ENCODE measurements around the gene CLUH. TPM values are rescaled to one million over a fixed set of nuclear protein-coding genes. Genes with fewer than 3 reads are reported as not detected.
A peak's percentile ranks its signal among the peaks of the same experiment; 100 is the strongest.

The CLUH gene
- total and polyA plus RNA-seq, 2 donors = 20.1 to 51.3 TPM

DNA sequence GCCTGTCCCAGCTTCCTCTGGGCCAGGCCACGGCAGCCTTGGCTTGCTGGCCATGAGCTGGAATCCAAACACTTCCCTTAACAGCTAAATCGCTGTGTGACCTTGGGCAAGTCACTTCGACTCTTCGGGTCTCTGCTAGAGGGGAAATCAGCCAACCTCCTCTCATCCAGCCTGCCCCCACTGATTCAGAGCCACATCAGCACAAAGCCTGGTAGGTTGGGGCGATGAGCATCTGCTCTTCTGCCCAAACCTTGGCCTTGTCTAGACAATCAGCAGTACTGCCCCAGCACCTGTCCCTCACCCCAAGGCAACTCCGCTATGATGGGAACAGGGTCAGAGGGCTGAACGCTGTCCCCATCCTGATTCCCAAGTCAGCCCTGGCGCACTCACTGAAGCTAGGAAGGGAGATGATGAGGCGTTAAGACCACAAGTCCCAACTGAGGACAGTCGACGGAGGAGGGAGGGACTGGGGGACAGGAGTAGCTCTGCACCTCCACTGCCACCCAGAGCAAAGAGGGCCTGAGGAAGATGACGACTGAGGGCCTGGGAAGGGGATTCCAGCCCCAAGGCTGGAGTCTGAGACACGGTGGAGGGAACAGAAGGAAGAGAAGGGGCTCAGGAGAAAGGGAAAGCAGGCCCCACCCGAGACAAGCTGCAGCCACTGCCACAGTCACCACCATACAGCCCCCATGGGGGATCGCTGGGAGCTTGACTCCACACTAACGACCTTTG, 1.3 kb downstream of the CLUH start:
- no peak for DNase-seq (ENCODE audit: extremely low spot score)
- Histone ChIP-seq H3K4me1 (ENCODE audit: insufficient read depth) (no peaks in the 10 kb centered on the region), H3K27ac (ENCODE audit: low read depth) (peak overlapping the region; percentile 35), H3K36me3 (ENCODE audit: insufficient read depth) (no peaks in the 10 kb centered on the region), H3K4me3 (ENCODE audit: low read depth, low read length) (peak overlapping the region; percentile 96)
- WGBS = 54% methylated on average over 16 of the region's 16 CpGs

DNA sequence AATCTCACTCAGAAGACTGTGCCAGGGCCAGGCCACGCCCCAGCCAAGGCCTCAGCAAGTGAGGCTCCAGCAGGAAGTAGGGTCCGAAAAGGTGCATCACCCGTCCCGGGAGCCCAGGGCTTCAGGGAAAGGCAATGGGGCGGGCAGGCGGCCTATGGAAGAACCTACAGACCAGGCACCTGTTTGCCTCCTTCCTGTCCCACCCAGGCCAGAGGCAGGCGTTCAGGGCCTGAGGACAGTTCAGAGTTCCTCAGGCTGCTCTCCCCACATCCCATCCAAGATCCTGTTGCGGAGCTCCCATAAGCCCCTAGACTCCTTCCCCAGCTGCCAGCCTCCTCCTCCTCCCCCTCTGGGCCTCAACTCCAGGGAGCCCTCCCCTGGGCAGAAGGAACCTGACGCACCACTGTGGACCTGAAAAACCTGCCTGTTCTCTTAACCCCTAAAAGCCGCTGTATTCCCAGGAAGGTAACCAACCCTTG, 2.3 kb downstream of the CLUH start:
- Histone ChIP-seq H3K4me3 (ENCODE audit: low read depth, low read length) (no peak overlapping the region), H3K27ac (ENCODE audit: low read depth) (peak overlapping the region; percentile 35), H3K4me1 (ENCODE audit: insufficient read depth) (no peaks in the 10 kb centered on the region), H3K36me3 (ENCODE audit: insufficient read depth) (peaks cover 1% of the 10 kb centered on the region)
- DNase-seq (ENCODE audit: extremely low spot score) = peak; percentile 46
- WGBS = 66% methylated on average over 10 of the region's 10 CpGs

DNA sequence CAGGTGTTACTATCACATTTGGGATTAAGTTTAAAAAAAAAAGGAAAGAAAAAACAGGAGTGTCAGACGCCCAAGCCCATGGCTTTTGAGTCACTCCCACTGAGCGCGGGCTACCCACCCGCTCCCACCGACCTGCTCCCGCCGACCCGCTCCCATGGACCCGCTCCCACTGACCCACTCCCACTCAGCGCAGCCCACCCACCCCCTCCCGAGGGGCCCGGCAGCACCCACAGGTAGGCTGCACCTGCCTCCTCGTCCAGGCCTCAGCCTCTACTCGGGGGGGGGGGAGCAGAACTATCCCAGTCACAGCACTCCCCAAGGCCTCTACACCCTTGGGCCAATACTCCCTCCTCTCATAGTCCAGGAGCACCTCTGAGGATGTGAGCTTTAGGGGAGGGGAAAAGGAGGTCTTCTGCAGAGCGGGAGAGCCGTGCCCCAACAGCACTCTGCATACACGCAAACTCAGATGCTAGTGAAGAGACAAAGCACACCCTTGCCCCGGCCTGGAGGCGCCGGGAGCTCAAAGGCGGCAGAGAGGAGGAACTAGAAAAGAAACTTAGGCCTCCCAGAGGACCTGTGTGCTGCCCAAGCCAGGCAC, 2.9 kb downstream of the CLUH start:
- no peaks in the 10 kb centered on the region for H3K4me1 ChIP-seq (ENCODE audit: insufficient read depth)
- WGBS = 83% methylated on average over 21 of the region's 21 CpGs
- H3K27ac ChIP-seq (ENCODE audit: low read depth) = no peak overlapping the region
- no peak overlapping the region for H3K4me3 ChIP-seq (ENCODE audit: low read depth, low read length)
- DNase-seq (ENCODE audit: extremely low spot score) = no peak
- H3K36me3 ChIP-seq (ENCODE audit: insufficient read depth) = peaks cover 4% of the 10 kb centered on the region

DNA sequence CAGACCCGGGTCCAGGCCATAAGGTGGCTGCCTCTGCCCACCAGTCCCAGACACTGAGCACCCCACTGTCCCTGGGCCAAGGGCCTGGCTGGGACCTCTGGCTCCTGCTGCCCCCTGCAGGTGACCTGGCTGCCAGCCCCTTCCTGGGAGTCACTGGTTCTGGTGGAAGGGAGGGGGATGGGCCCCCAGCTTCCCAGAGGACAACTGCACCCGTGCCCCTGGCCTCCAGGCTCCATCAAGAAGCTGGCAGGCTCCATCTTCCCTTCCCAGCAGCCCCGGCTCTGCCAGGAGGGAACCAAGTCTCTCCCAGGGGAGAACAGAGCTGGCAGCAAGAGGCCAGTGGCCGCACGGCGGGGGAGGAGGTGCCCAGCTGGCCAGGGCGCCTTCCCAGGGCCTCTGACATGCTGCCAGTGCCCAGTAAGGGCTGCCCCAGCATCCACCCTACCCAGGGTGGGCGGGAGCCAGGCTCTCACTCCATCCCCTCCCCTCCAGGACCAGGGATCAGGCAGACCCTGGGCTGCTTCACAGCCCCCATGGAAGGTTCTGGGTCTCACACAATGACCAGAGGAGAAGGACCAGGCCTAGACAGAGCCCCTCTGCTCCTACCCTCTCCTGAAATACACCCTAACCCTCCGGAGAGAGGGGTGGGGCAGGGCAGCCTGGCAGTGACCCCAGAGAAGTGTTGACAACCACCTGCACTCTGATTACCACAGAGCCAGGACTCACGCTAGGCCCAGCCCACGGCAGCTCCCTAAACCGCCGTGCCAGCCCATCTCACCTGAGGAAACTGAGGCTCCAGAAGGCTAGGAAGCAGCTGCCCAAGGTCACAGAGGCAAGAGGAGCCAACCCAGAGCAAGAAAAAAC, 3.6 kb downstream of the CLUH start:
- Histone ChIP-seq H3K27ac (ENCODE audit: low read depth) (no peak overlapping the region), H3K4me1 (ENCODE audit: insufficient read depth) (no peaks in the 10 kb centered on the region), H3K4me3 (ENCODE audit: low read depth, low read length) (no peak overlapping the region), H3K36me3 (ENCODE audit: insufficient read depth) (peaks cover 4% of the 10 kb centered on the region)
- no peak for DNase-seq (ENCODE audit: extremely low spot score)
- WGBS = 69% methylated on average over 13 of the region's 13 CpGs

DNA sequence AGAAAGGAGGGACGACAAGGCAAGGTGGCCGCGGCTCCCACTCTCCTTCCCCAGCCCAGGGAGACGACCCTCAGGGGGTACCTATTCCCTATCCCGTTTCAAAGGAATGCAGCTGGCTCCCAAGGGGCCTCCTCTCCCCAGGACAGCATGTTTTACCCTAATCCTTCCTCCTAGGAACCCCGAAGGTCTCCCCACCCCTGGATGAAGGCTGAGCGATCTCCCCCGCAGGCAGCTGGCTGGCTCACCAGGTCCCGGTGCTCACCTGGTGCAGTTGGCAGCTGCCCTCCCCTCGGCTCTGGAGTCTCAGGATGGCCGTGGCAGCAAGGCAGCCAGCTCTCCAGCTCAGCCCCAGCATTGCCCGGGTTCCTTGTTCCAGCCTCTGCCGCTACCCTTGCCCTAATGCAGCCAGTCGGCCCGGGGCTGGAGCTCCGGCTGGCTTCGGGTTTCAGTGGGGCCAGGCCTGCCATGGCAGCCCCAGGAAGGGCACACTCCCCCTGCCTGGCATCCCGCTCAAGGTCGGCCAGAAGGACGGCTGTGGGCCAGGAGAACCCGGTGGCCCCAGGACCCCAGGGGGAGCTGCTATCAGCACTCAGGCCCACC, 4.6 kb downstream of the CLUH start:
- no peak for DNase-seq (ENCODE audit: extremely low spot score)
- no peak overlapping the region for H3K4me3 ChIP-seq (ENCODE audit: low read depth, low read length)
- peaks cover 4% of the 10 kb centered on the region for H3K36me3 ChIP-seq (ENCODE audit: insufficient read depth)
- no peaks in the 10 kb centered on the region for H3K4me1 ChIP-seq (ENCODE audit: insufficient read depth)
- 79% methylated on average over 21 of the region's 21 CpGs for WGBS
- H3K27ac ChIP-seq (ENCODE audit: low read depth) = no peak overlapping the region

DNA sequence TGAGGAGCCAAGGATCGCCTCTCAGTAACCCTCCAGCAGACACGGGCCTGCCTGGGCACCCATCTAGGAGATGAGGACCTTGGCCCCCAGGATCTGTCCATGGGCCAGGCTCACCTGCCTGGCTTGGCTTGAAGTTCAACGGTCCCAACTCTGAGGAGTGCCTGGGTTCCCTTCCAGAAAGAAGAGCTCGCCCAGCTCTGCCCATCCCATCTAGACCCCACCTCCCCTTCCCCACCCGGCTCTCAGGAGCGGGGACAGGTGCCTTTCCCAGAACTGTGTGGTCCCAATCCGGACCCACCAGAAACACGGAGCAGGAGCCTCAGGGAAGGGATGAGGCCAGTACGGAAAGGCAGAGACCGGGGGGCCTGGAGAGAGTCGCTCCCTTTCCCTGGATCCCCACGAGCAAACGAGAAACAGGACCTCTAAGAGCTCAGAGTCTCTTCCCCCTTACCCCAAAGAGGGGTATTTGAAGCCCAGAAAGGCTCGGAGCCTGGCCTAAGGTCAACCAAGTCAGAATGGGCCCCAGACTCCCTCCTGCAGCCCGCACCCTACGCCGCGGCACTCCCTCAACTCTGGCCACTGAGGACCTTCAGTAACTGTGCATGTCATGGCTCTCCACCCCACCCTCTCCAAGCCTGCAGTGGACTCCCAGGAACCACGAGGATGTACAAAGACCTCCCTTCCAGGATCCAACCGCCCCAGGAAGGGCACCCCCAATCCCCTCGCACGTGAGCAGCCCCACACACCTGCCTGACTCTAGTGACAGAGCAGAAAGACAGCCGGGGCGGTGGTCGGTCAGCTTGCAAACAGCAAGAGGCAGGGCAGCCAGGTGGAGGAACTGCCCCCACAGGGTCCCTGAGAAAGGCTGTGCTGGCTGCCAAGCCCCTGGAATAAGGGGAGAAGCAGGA, 5.4 kb downstream of the CLUH start:
- Histone ChIP-seq H3K36me3 (ENCODE audit: insufficient read depth) (peaks cover 9% of the 10 kb centered on the region), H3K4me1 (ENCODE audit: insufficient read depth) (no peaks in the 10 kb centered on the region), H3K27ac (ENCODE audit: low read depth) (no peak overlapping the region), H3K4me3 (ENCODE audit: low read depth, low read length) (no peak overlapping the region)
- DNase-seq (ENCODE audit: extremely low spot score) = no peak
- 90% methylated on average over 25 of the region's 25 CpGs for WGBS

DNA sequence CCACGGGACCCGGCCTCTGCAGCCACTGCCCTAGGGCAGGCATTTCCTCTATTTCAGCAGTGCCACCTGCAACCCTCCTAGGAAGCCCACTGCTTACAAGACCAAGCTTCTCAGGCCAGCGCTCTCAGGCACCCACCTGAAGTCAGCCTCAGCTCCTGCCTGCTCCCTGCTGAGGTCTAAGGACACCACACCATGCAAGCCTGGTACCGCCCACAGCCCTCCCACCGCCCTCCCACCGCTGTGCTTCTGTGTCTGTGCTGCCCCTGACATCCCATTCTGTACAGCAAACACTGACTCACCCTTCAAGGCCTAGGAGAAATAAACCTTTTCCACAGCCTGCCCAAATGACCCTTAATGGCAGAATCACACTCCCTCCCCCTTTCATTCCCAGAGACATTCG, 6.3 kb downstream of the CLUH start:
- H3K4me3 ChIP-seq (ENCODE audit: low read depth, low read length) = no peak overlapping the region
- H3K27ac ChIP-seq (ENCODE audit: low read depth) = no peak overlapping the region
- no peak for DNase-seq (ENCODE audit: extremely low spot score)
- H3K36me3 ChIP-seq (ENCODE audit: insufficient read depth) = peaks cover 11% of the 10 kb centered on the region
- no peaks in the 10 kb centered on the region for H3K4me1 ChIP-seq (ENCODE audit: insufficient read depth)
- 83% methylated on average over 7 of the region's 7 CpGs for WGBS

DNA sequence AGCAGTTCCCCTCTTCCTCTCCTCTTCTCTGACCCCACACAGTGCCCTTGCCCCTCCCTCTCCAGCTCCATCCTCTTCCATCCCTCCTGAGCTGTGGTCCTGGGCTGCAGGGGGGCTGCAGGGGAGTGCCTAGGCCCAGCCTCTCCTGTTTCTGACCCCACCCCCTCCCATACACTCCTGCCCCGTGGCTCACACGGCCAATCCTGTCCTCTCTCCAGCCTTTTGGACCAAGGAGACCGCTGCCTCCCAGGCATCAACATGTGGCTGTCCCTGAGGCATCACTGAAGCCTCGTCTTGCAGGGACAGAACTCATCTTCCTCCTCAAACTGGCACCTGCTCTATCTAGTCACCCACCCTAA, 6.7 kb downstream of the CLUH start:
- H3K4me1 ChIP-seq (ENCODE audit: insufficient read depth) = no peaks in the 10 kb centered on the region
- H3K27ac ChIP-seq (ENCODE audit: low read depth) = no peak overlapping the region
- H3K36me3 ChIP-seq (ENCODE audit: insufficient read depth) = peaks cover 11% of the 10 kb centered on the region
- no peak for DNase-seq (ENCODE audit: extremely low spot score)
- no peak overlapping the region for H3K4me3 ChIP-seq (ENCODE audit: low read depth, low read length)
- 62% methylated on average over 4 of the region's 4 CpGs for WGBS

DNA sequence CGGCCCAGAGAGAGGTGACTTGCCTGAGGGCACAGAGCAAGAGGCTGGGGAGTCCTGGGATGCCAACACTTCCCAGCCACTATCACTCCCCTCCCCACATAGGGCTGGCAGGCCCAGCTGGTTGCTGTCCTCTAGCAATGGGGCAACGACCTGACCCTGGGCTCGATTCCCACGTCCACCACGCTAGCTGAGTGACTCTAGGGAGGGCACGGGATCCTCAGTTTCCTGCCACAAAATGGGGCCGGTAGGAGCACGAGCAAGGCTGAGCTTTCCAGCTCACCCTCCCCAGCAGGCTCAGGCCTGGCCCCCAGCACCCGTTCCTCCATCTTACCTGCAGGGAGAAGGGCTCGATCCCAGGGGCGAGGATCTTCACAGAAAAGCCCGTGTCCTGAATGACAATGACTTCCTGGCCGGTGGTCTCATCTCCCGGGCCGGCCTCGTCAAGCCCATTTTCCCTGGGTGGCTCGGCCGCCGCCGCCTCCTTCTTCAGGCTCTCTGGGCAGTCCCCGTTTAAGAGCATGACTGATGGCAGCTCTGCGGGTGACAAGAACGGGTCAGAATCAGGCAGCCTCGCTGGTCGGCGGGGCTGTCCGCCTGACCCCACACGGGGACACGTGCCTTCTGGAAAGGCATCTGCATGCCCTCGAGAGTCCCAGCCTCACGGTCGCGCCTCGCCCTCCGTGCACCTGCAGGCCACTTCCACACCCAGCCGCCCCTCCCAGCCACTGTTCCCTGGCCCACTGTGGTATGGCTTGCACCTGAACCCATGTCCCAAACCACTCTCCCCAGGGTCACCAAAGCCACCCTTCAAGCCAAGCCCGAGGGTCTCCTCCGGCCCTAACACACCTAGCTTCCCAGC, 7.3 kb downstream of the CLUH start:
- Histone ChIP-seq H3K36me3 (ENCODE audit: insufficient read depth) (peaks cover 11% of the 10 kb centered on the region), H3K27ac (ENCODE audit: low read depth) (no peak overlapping the region), H3K4me1 (ENCODE audit: insufficient read depth) (no peaks in the 10 kb centered on the region), H3K4me3 (ENCODE audit: low read depth, low read length) (no peak overlapping the region)
- WGBS = 86% methylated on average over 38 of the region's 38 CpGs
- no peak for DNase-seq (ENCODE audit: extremely low spot score)

DNA sequence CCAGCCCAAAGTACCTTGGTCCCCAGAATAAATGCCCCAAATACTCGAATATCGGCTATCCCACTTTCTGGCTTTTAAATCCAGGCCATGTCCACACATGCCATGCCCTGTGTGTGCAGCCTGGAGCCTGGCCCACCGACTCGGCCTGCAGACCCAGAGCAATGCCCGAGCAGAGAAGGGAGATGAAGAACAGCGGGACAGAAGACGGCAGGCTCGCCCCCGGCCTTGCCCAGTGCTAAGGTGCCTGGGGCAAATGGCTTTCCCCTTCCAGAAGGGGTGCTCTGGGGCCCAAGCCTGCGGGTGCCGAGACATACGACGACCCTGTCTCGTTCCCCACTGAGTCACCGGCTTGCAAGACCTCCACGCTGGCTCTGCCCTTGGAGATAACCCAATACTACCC, 8.0 kb downstream of the CLUH start:
- H3K4me1 ChIP-seq (ENCODE audit: insufficient read depth) = no peaks in the 10 kb centered on the region

DNA sequence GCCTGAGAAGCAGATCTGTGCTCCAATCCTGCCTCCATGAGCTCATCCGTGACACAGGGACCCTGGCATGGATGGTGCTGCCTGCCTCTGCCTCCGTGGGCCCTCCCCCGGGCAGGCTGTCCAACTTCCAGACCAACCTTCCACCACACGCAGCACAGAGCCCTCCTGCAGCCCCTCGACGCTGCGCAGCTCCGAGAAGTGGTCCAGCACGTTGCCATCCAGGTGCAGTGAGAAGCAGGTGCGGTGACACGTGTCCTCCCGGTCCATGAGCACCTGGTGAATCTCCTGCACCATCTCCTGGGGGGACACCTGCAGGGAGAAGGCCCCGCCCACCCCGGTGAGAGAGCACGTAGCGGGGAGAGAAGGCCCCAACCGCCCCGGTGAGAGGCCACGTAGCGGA, 8.4 kb downstream of the CLUH start:
- Histone ChIP-seq H3K27ac (ENCODE audit: low read depth) (no peak overlapping the region), H3K4me1 (ENCODE audit: insufficient read depth) (no peaks in the 10 kb centered on the region), H3K4me3 (ENCODE audit: low read depth, low read length) (no peak overlapping the region), H3K36me3 (ENCODE audit: insufficient read depth) (peaks cover 11% of the 10 kb centered on the region)
- WGBS = 93% methylated on average over 20 of the region's 20 CpGs
- DNase-seq (ENCODE audit: extremely low spot score) = no peak

More for the DNA sequence above, 8.0 kb downstream of the CLUH start:
- no peak overlapping the region for H3K4me3 ChIP-seq (ENCODE audit: low read depth, low read length)
- no peak for DNase-seq (ENCODE audit: extremely low spot score)
- peaks cover 11% of the 10 kb centered on the region for H3K36me3 ChIP-seq (ENCODE audit: insufficient read depth)
- whole genome bisulfite sequencing = 91% methylated on average over 16 of the region's 16 CpGs
- no peak overlapping the region for H3K27ac ChIP-seq (ENCODE audit: low read depth)
